SU-DHL-6 (cell line): ENCODE data around the gene UMODL1.

Source experiments
- H2AFZ ChIP-seq: fragments of 200-600 bp; sonication (generic); 2 replicates; pipeline ENCODE4 v1.6.1; 2014; ENCODE audit warnings: low read depth, mild to moderate bottlenecking, moderate library complexity, mixed read lengths, antibody characterized with exemption, low read length; ENCODE audit not compliant: severe bottlenecking
- H3F3A ChIP-seq: fragments of 200-600 bp; shearing (Covaris generic); 2 replicates; pipeline ENCODE4 v1.6.0; 2016; ENCODE audit warnings: antibody characterized with exemption, mild to moderate bottlenecking; ENCODE audit not compliant: insufficient read depth
- H3K27ac ChIP-seq: fragments of 200-600 bp; sonication (generic); 2 replicates; pipeline ENCODE4 v1.5.1; 2016; ENCODE audit warnings: low read depth, mild to moderate bottlenecking, low read length, moderate library complexity, mixed read lengths
- H3K27me3 ChIP-seq: fragments of 200-600 bp; sonication (generic), shearing (Covaris generic); 2 replicates; pipeline ENCODE4 v1.6.0; 2014; ENCODE audit warnings: mild to moderate bottlenecking, low read length
- H3K36me3 ChIP-seq: fragments of 200-600 bp; sonication (generic); 2 replicates; pipeline ENCODE4 v1.6.1; 2014; ENCODE audit warnings: mild to moderate bottlenecking, low read length, mixed read lengths
- H3K4me2 ChIP-seq: fragments of 300-600, 200-600 bp; shearing (Covaris generic), sonication (generic); 2 replicates; pipeline ENCODE4 v1.6.0; 2014; ENCODE audit warnings: low read length, low read depth, mild to moderate bottlenecking; ENCODE audit not compliant: poor library complexity, severe bottlenecking
- H3K4me3 ChIP-seq: fragments of 200-600 bp; sonication (generic); 2 replicates; pipeline ENCODE4 v1.5.1; 2014; ENCODE audit warnings: antibody characterized with exemption, low read length, mild to moderate bottlenecking, mixed read lengths; ENCODE audit not compliant: insufficient read depth, poor library complexity, severe bottlenecking
- H3K79me2 ChIP-seq: fragments of 200-600 bp; sonication (generic); 2 replicates; pipeline ENCODE4 v1.6.1; 2014; ENCODE audit warnings: mild to moderate bottlenecking, low read length, moderate library complexity; ENCODE audit not compliant: insufficient read depth
- H3K9ac ChIP-seq: fragments of 200-600 bp; sonication (generic); 2 replicates; pipeline ENCODE4 v1.7.0; 2014; ENCODE audit warnings: mild to moderate bottlenecking, low read length
- H3K9me2 ChIP-seq: fragments of 200-600 bp; sonication (generic); replicated peaks from 2 replicates; pipeline ENCODE4 v1.6.1; 2014; ENCODE audit warnings: low read length; ENCODE audit not compliant: insufficient read depth
- H3K9me3 ChIP-seq: fragments of 200-600 bp; sonication (generic); 2 replicates; pipeline ENCODE4 v1.6.1; 2014; ENCODE audit warnings: low read length, mixed read lengths; ENCODE audit not compliant: insufficient read depth
- H4K20me1 ChIP-seq: fragments of 200-600 bp; sonication (generic); 2 replicates; pipeline ENCODE4 v1.6.1; 2014; ENCODE audit warnings: low read depth, mild to moderate bottlenecking, antibody characterized with exemption, low read length, moderate library complexity, mixed read lengths
- CTCF ChIP-seq: fragments of 200-600 bp; sonication (generic); IDR thresholded peaks from one replicate; pipeline ENCODE4 v1.5.1; 2017; ENCODE audit warnings: antibody characterized with exemption, mild to moderate bottlenecking, low read length, moderate library complexity; ENCODE audit not compliant: insufficient read depth, poor library complexity, severe bottlenecking
- EZH2phosphoT487 ChIP-seq: fragments of 200-600 bp; sonication (generic), shearing (Covaris generic); conservative IDR thresholded peaks from 2 replicates; pipeline ENCODE4 v1.6.1; 2018; ENCODE audit warnings: mild to moderate bottlenecking, antibody characterized with exemption, low read length, moderate library complexity, mixed read lengths

The UMODL1 gene

DNA sequence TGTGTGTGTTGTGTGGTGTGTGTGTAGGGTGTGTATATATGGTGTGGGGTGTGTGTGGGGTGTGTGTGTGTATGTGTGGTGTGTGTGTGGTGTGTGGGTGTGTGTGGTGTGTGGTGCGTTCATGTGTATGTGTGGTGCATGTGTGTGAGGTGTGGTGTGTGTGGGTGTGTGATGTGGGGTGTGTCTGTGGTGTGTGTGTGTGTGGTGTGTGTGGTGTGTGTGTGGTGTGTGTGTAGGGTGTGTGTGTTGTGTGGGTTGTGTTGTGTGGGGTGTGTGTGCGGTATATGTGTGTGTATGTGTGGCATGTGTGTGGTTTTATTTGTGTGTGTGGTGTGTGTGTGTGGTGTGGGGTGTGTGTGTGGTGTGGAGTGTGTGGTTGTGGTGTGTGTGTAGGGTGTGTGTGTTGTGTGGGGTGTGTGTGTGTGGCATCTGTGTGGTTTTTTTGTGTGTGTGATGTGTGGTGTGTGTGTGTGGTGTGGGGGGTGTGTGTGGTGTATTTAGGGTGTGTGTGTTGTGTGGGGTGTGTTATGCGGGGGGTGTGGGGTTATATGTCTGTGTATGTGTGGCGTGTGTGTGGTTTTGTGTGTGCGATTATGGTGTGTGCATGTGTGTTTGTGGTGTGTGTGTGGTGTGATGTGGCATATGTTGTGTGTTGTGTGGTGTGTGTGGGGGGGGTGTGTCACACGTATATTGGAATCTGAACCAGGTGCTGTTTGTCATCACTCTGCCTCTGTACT is 43.9 kb upstream of the UMODL1 start:
- H3K9ac ChIP-seq: no peak overlapping the region
- H3K36me3 ChIP-seq: no peaks in the 10 kb centered on the region
- H2AFZ ChIP-seq: no peak overlapping the region
- no peaks in the 10 kb centered on the region for H3K9me2 ChIP-seq
- H3K79me2 ChIP-seq: no peaks in the 10 kb centered on the region
- H3K4me3 ChIP-seq: no peak overlapping the region
- no peaks in the 10 kb centered on the region for H3K9me3 ChIP-seq
- H3K27me3 ChIP-seq: no peaks in the 10 kb centered on the region
- H3K27ac ChIP-seq: no peak overlapping the region
- TF ChIP-seq CTCF (no peak), EZH2phosphoT487 (no peak)
- H3F3A ChIP-seq: no peaks in the 10 kb centered on the region
- H4K20me1 ChIP-seq: no peaks in the 10 kb centered on the region
- no peak overlapping the region for H3K4me2 ChIP-seq

DNA sequence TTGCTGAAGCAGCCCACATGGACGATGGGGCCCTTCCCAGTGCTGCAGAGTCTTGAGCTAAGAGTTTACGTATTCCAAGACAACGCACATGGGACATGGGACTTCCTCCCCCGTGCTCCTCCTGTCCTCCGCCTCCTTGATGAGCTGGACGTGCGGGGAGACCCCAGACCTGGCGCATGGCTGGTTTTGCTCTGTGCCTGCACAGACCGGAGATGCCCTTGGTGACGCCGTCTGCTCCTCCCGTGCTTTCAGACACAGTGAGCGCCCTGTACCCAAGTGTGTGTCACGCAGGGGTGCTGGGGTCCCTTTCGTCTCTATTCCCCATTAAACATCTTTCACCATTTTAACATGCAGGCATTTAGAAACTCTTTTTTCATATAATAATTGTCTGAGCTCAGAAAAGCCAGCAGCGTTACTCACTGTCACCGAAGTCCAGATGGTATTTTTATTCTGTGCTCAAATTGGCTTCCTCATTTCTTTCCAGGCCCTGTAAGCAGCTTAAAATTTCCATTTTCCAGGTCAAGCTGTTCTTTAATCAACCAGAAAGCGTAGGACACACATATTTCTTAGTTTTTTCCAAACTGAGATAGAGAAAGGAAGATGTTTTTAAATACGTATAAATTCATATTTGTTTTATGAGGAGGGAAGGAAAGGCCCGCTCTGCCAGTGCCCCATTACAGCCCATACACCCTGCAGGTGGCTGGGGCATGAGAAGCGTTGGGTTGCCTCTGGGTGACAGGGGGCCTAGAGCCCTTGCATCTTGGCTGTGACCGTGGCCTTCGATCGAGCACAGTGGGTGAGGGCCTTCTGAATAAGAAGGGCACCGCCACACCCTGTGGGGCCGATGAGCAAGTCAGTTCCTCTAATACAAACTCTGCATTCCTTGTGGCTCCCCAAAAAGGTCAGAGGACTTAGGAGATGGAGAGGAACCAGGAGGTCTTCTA is 43.0 kb upstream of the UMODL1 start:
- Histone ChIP-seq H3K4me2 (no peak overlapping the region), H3K4me3 (no peak overlapping the region), H3K9me3 (no peaks in the 10 kb centered on the region), H2AFZ (no peak overlapping the region), H3K27ac (no peak overlapping the region), H4K20me1 (no peaks in the 10 kb centered on the region), H3K9ac (no peak overlapping the region), H3K36me3 (no peaks in the 10 kb centered on the region), H3F3A (no peaks in the 10 kb centered on the region), H3K79me2 (no peaks in the 10 kb centered on the region), H3K9me2 (no peaks in the 10 kb centered on the region), H3K27me3 (no peaks in the 10 kb centered on the region)
- TF ChIP-seq CTCF (no peak), EZH2phosphoT487 (no peak)

DNA sequence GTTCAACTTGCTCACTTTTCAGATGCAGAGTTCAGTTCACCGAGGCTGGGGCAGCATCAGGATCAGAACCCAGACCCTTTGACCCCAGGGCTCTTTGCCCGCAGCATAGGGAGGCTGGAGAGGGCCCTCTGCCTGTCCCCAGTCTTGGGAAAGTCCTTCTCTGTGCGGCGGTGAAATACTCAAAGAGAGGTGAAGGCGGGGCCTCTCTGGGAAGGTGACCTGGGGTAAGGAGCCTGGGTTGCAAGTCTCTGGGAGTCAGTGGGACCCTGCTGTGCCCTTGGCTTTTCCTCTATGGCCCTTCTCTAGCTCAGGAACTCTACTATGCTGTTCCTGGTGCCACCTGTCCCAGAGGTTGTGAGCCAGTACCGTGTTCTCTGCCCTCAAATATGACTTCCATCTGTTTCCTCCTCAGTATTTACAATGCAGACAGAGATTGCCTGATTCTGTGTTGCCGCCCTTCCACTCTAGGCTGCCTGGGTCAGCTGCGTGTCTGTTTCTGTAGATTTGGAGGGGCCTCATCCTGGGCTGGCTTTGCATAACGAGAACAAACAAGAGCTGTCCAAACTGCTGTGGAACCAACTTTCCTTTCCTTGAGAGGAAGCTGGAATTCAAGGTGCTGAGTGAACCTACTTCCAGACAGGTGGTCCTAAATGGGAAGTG is 42.2 kb upstream of the UMODL1 start:
- no peak overlapping the region for H3K4me3 ChIP-seq
- H3K9me2 ChIP-seq: no peaks in the 10 kb centered on the region
- no peak overlapping the region for H3K27ac ChIP-seq
- no peaks in the 10 kb centered on the region for H3K27me3 ChIP-seq
- H3K36me3 ChIP-seq: no peaks in the 10 kb centered on the region
- H3K4me2 ChIP-seq: no peak overlapping the region
- H3K9ac ChIP-seq: no peak overlapping the region
- TF ChIP-seq CTCF: no peak
- no peak for TF ChIP-seq EZH2phosphoT487
- no peaks in the 10 kb centered on the region for H3K9me3 ChIP-seq
- no peaks in the 10 kb centered on the region for H3F3A ChIP-seq
- H3K79me2 ChIP-seq: no peaks in the 10 kb centered on the region
- H2AFZ ChIP-seq: no peak overlapping the region
- no peaks in the 10 kb centered on the region for H4K20me1 ChIP-seq
